Measurements from ENCODE around the gene XBP1. TPM values are rescaled to one million over a fixed set of nuclear protein-coding genes. Genes with fewer than 3 reads are reported as not detected.

Gene XBP1
- total and polyA plus RNA-seq, 2 donors from 2014 or later: 114 to 220 TPM

DNA sequence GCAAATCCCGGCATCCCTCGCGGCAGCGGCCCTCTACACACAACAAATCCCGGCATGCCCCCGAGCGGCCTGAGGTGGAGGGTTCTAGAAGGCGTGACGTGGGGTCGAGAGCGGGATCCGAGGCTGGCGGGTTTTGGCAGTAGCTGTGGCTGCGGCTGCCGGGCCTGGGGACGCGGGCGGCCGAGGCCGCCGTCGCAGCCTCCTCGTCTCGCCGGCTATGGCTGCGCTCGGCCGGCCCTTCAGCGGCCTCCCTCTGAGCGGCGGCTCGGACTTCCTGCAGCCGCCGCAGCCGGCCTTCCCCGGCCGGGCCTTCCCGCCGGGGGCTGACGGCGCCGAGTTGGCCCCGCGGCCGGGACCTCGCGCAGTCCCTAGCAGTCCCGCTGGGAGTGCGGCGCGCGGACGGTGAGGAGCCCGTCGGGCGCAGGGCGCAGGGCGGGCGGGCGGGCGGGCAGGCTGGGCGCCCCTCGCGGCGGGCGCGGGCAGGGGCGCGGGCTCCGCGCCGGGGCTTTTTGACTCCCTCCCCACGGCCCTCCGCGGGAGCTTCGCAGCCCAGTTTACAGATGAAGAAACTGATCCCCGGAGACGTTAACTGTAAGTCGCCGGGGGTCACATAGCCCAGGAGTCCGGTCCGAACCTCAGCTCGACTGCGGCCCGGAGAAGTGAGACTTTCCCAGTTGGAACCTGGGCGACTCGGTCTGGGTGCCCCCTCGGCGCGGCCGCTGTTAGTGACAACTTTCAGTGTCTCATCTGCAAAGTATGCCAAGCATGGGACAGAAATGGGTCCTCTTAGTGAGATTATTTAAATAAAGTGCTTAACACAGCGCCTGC is 27.5 kb downstream of the XBP1 start, which contains the start of gene CCDC117:
Gene CCDC117 (plus strand): TSS at position 63 of the 828 bp plus-strand sequence. CDS start 155 bp downstream, at position 218.
- TF ChIP-seq, protein P1, sequence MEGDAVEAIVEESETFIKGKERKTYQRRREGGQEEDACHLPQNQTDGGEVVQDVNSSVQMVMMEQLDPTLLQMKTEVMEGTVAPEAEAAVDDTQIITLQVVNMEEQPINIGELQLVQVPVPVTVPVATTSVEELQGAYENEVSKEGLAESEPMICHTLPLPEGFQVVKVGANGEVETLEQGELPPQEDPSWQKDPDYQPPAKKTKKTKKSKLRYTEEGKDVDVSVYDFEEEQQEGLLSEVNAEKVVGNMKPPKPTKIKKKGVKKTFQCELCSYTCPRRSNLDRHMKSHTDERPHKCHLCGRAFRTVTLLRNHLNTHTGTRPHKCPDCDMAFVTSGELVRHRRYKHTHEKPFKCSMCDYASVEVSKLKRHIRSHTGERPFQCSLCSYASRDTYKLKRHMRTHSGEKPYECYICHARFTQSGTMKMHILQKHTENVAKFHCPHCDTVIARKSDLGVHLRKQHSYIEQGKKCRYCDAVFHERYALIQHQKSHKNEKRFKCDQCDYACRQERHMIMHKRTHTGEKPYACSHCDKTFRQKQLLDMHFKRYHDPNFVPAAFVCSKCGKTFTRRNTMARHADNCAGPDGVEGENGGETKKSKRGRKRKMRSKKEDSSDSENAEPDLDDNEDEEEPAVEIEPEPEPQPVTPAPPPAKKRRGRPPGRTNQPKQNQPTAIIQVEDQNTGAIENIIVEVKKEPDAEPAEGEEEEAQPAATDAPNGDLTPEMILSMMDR (IDR thresholded peaks at IDR 0.05; ENCODE audit: borderline replicate concordance, extremely low read depth, insufficient read depth): peak; percentile 20
- peaks cover 0 to 8% (median 0%) of the 10 kb centered on the region in 3 donors for H3K36me3 ChIP-seq (ENCODE audit: control insufficient read depth in 2 of 3, insufficient read depth in 3 of 3, low read length in 3 of 3)
- no peaks in the 10 kb centered on the region for H3K9me3 ChIP-seq (ENCODE audit: control insufficient read depth in 2 of 3, insufficient read depth in 1 of 3, low read length in 3 of 3)
- no peak for FAIRE-seq
- H3K4me3 ChIP-seq (ENCODE audit: low read length in 3 of 3): peak within 1 kb of the TSS; percentile 70 to 90 (median 87)
- intact Hi-C loops (cut with DNase I): no loop called here
- peak within 1 kb of the TSS; percentile 83 to 90 (median 84) for H3K9ac ChIP-seq (ENCODE audit: low read length in 3 of 3)
- peak within 1 kb of the TSS; percentile 95 to 98 for H3K27ac ChIP-seq (ENCODE audit: low read depth in 2 of 2, low read length in 2 of 2)
- DNase-seq: peak; percentile 97 to 98 (median 98)
- H3K27me3 ChIP-seq (ENCODE audit: control insufficient read depth, insufficient read depth, low read length): no peaks in the 10 kb centered on the region
- H3K4me1 ChIP-seq (ENCODE audit: control insufficient read depth in 2 of 3, insufficient read depth in 2 of 3, low read depth in 1 of 3, low read length in 3 of 3): peaks cover 0 to 3% (median 0%) of the 10 kb centered on the region in 3 donors

DNA sequence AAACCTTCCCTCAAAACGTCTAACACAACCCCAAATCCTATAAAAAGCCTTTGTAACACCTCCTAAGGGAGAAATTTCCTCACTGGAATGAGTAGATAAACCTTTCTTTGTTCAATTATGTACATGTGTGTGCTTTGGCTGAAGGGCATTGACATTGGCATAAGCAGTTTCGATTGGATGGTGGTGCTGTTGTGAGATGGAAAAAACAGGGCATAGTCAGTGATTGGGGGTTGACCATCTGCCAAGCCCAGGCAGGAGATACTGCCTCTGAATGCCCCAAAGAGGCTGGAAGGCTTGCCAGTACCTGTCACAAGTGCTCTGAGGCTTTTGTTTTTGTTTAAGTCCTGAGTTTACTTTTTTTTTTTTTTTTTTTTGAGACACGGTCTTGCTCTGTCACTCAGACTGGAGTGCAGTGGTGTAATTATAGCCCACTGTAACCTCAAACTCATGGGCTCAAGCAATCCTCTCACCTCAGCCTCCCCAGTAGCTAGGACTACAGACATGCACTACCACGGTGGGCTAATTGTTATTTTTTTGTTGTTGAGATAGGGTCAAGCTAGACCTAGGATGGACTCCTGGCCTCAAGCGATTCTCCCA is 29.1 kb downstream of the XBP1 start:
- Histone ChIP-seq H3K27me3 (ENCODE audit: control insufficient read depth, insufficient read depth, low read length) (no peaks in the 10 kb centered on the region), H3K4me3 (ENCODE audit: low read length in 3 of 3) (no peak overlapping the region), H3K9me3 (ENCODE audit: control insufficient read depth in 2 of 3, insufficient read depth in 1 of 3, low read length in 3 of 3) (no peaks in the 10 kb centered on the region), H3K4me1 (ENCODE audit: control insufficient read depth in 2 of 3, insufficient read depth in 2 of 3, low read depth in 1 of 3, low read length in 3 of 3) (peaks cover 0 to 3% (median 0%) of the 10 kb centered on the region in 3 donors), H3K36me3 (ENCODE audit: control insufficient read depth in 2 of 3, insufficient read depth in 3 of 3, low read length in 3 of 3) (peaks cover 0 to 8% (median 0%) of the 10 kb centered on the region in 3 donors), H3K27ac (ENCODE audit: low read depth in 2 of 2, low read length in 2 of 2) (no peak overlapping the region), H3K9ac (ENCODE audit: low read length in 3 of 3) (no peak overlapping the region)
- intact Hi-C loops (cut with DNase I): no loop called here
- FAIRE-seq (no peak), DNase-seq (no peak)
- TF ChIP-seq, protein P1 (IDR thresholded peaks at IDR 0.05; ENCODE audit: borderline replicate concordance, extremely low read depth, insufficient read depth): no peak

DNA sequence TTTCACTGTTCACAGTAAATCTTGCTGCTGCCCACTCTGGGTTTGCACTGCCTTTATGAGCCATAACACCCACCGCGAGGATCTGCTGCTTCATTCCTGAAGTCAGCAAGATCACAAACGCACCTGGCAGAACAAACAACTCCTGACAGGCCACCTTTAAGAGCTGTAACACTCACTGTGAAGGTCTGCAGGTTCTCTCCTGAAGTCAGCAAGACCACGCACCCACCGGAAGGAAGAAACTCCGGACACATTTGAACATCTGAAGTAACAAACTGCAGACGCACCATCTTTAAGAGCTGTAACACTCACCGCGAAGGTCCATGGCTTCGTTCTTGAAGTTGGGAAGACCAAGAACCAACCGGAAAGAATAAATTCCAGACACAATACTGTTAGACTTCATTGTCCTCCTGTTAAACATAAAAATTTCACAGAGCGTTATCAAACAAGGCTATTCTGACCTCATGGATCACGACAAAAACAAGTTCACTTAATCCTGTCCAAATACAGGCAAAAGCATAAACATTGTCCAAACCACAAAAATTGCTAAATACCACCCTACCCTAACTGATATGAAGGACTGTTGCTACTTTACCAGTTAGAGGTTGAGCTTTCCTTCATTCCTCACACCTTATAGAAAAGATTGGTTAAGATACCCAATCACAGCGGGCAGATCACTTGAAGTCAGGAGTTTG is 30.8 kb downstream of the XBP1 start:
- Histone ChIP-seq H3K9me3 (ENCODE audit: control insufficient read depth in 2 of 3, insufficient read depth in 1 of 3, low read length in 3 of 3) (no peaks in the 10 kb centered on the region), H3K9ac (ENCODE audit: low read length in 3 of 3) (no peak overlapping the region), H3K27ac (ENCODE audit: low read depth in 2 of 2, low read length in 2 of 2) (no peak overlapping the region), H3K36me3 (ENCODE audit: control insufficient read depth in 2 of 3, insufficient read depth in 3 of 3, low read length in 3 of 3) (peaks cover 0 to 3% (median 0%) of the 10 kb centered on the region in 3 donors), H3K4me3 (ENCODE audit: low read length in 3 of 3) (no peak overlapping the region), H3K4me1 (ENCODE audit: control insufficient read depth in 2 of 3, insufficient read depth in 2 of 3, low read depth in 1 of 3, low read length in 3 of 3) (peaks cover 0 to 3% (median 0%) of the 10 kb centered on the region in 3 donors), H3K27me3 (ENCODE audit: control insufficient read depth, insufficient read depth, low read length) (no peaks in the 10 kb centered on the region)
- intact Hi-C loops (cut with DNase I): no loop called here
- TF ChIP-seq, protein P1 (IDR thresholded peaks at IDR 0.05; ENCODE audit: borderline replicate concordance, extremely low read depth, insufficient read depth): no peak
- FAIRE-seq (no peak), DNase-seq (no peak)
